Astrocyte of the spinal cord (primary cell): ENCODE results near the gene FARP1.

Source experiments
- DNase-seq: peaks from one replicate; pipeline ENCODE4 v3.0.0; 2011; ENCODE audit warnings: low read depth, low spot score
- H3K4me3 ChIP-seq: 2 replicates; pipeline ENCODE4 v1.5.1; 2011; ENCODE audit warnings: low read depth, mild to moderate bottlenecking, low read length, moderate library complexity
- CTCF ChIP-seq: IDR thresholded peaks from 2 replicates; pipeline ENCODE4 v1.5.1; 2012; ENCODE audit warnings: low read depth, mild to moderate bottlenecking, low read length, inconsistent platforms
- in situ Hi-C: cut with HindIII; loops from 2 replicates; pipeline ENCODE4 v1.10.0; 2017; ENCODE audit warnings: low sequenced_read_pairs

FARP1 gene

DNA sequence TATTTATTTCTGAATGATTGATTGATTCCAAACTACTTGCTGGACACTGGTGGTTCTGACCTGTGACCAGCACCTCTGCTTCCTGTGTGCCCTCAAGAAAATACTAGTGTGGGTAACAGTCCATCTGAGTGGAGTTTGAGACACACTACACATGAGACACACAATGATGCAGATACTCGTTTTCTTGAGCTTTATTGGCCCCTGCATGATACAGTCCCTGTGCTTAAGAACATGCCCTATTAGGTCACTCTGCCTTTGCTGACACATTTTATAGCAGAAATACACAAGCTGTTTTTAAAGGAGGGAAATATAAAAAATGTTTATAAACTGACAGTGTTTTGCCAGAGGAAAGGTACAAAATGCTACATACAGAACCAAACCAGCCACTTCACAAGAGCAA is 307.1 kb downstream of the FARP1 start:
- in situ Hi-C loops: no loop called here
- DNase-seq: no peak
- no peak overlapping the region for H3K4me3 ChIP-seq
- TF ChIP-seq CTCF: no peak

GRCh38 chr13:98450539-98451111 is 307.7 kb downstream of the FARP1 start:
- no peak overlapping the region for H3K4me3 ChIP-seq
- in situ Hi-C loops: no loop called here
- no peak for TF ChIP-seq CTCF
- peak; percentile 29 for DNase-seq

DNA sequence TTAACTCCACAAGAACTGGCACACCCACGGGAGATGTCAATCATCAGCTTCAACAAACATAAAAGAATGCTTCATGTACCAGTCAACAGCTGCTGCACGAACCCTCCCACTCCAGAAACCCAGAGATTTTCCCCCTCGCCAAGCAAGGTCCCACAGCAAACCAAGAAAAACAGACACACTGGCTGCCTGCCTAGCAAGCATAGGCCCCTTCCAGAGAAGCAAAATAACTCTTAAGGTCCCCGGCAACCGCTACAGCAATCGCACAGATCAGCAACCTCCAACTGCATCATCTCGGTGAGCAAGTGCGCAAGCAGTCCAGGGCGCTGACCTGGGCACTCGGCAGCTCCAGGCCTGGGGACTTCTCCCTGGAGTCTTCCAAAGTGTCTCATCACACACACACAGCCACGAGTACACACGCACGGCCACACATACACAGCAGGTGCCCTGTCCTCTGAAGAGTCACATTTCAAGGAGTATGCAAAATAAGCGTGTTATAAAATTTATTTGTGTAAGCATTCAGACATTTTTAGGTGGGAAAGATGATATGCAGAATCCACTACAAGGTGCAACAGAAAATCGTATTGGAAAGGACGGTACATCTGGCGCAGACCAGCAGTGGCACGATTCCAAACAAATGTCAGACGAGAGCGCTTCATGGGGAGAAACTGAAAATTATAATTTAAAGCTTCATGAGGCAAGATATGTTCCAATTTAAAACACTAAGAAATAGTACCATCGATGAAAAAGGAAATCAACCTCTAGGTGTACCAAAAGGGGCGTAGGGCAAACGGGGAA is 309.0 kb downstream of the FARP1 start:
- TF ChIP-seq CTCF: no peak
- in situ Hi-C loops: no loop called here
- no peak overlapping the region for H3K4me3 ChIP-seq
- peak; percentile 91 for DNase-seq

GRCh38 chr13:98452851-98453843 is 310.3 kb downstream of the FARP1 start:
- H3K4me3 ChIP-seq: no peak overlapping the region
- in situ Hi-C loops: no loop called here
- DNase-seq: no peak
- no peak for TF ChIP-seq CTCF

- no peak overlapping the region for H3K4me3 ChIP-seq
- DNase-seq: peak; percentile 87
- TF ChIP-seq CTCF: no peak
- in situ Hi-C loops: no loop called here
These were observed 311.5 kb downstream of the FARP1 start for GRCh38 chr13:98454389-98454881.

DNA sequence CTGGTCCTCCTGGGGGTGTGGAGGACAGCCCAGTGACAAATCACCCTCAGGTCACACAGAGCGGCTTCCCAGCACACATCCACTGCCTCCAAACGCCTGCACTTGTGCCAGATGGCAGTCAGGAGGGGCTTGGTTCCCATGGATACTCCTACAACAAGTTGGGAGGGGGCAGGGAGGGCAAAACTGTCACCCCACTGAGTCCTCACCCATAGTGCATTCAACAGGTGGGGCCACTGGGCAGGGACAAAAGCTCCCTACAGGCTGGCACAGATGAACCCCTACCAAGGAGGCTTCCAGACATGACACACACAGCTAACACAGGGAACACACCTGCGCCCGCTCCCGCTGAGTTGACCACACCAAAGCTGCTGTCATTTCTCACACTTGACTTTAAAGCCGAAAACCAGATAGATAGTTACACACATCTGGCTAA is 313.5 kb downstream of the FARP1 start:
- in situ Hi-C loops: no loop called here
- DNase-seq: no peak
- no peak overlapping the region for H3K4me3 ChIP-seq
- no peak for TF ChIP-seq CTCF
